HG03159 (cell line): ENCODE measurements around the gene MBOAT1.

ENCODE experiments used
- ATAC-seq: cut with Tn5 transposase; IDR thresholded peaks from one replicate; pipeline ENCODE4 v1.9.1; 2021; ENCODE audit warnings: mild to moderate bottlenecking, moderate library complexity; ENCODE audit not compliant: unreplicated experiment

MBOAT1 gene

DNA sequence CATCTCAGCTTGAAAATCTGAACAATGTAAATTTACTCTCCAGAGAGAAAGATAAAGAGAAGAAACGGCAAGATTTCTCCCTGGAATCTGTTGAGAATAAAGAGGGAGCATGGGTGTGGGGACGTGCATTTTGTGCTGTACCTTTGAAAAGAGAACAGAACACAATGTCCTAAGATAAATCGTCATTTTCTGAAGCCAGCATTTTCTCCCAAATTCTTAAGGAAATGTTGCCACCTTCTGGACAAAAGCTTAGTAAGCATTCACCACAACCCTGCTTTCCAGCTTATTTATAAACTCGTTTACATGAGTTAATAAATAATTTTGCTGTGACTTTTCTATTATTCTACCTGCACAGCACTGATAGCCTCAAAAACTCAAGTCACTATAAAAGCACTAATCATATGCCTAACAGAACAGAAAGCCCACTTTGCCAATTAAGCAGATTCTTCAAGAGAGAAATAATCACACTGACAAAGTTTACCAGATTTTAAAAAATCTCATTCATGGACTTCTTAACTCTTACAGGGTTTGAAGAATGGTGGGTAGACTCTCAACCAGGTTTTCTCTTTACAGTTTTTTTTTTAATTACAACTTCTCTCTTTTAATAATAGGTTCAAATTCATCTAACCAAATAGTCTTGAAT lies 155.8 kb downstream of the MBOAT1 start:
- ATAC-seq: peak; percentile 60

DNA sequence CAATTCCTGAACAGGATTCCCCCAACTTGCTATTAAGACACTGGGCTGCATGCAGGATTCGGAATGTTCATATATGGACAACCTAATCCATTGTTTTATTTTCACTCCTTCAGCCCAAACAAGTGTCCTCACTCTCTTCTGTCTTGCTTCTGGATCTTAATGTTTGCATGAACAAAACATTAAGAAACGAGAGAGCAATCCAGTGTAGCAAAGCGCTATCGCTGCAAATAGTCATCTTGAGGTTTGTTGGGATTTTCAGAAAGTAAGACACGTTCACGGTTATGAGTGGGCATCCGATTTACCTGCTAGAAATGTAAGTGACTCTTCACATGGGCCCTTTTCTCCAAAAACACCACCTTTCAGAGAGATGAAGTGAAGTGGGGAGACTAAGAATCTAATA lies 156.4 kb downstream of the MBOAT1 start:
- ATAC-seq: no peak
